Dedifferentiated amniotic fluid mesenchymal stem cell (primary cell): ENCODE results near the gene NKIRAS1.
A peak's percentile ranks its signal among the peaks of the same experiment; 100 is the strongest.
"Not testable (repeated sequence)": the region's sequence is repeated elsewhere in the genome, so short reads cannot be mapped to it uniquely, and the experiment has no call there.

Source experiments
- DNase-seq: peaks from one replicate; pipeline ENCODE4 v3.0.0-alpha.2; 2016; ENCODE audit errors: extremely low spot score

The NKIRAS1 gene

DNA sequence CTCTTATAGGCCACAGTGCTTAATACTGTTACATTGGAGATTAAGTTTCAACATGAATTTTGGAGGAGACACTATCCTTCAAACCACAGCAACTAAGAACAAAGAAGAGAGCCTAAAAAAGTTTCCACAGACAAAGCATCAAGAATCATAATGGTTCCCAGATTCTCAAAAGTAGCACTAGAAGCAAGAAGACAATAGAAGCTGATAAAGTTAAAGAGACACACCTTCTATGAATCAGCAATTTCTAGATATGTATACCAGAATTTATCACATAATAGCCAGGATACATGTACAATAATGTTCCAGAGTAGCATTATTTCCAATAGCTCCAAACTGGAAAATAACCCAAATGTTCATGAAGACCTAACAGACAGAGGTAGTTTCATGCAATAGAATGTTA is 12.2 kb downstream of the NKIRAS1 start:
- no peak for DNase-seq

DNA sequence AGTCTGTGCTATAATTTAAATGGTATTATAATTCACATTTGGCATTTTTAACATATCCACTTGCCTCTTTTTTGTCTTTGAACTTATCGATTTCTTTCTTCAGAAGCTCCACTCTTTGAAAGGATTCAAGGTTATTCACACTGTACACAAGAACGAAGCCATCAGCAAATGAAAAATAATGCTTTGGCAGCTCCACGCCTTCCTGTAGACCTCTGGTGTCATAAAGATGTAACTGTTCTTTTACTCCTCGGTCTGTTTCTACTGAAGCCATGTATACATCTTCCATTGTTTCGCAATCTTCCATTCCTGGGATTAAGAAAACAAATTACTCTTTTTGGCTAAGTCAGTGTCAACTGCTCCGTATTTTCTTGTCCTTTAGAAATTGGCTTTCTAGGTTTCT is 16.0 kb downstream of the NKIRAS1 start:
- DNase-seq: no peak

DNA sequence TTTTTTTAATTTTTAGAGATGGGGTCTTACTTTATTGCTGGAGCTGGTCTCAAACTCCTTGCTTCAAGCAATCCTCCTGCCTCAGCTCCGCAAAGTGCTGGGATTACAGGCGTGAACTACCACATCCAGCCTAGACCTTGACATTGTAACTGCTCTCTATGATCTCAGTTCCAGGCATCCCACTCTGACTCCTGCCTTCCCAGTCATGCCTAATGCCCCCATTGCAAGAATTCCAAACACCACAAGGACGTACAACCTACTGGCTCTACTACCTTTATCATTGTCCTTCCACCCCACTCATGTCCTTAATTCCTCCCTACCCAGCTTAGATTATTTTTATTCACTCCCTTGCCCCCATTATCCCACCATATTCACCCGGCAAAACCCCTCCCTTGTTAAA is 21.6 kb downstream of the NKIRAS1 start:
- DNase-seq: no peak

DNA sequence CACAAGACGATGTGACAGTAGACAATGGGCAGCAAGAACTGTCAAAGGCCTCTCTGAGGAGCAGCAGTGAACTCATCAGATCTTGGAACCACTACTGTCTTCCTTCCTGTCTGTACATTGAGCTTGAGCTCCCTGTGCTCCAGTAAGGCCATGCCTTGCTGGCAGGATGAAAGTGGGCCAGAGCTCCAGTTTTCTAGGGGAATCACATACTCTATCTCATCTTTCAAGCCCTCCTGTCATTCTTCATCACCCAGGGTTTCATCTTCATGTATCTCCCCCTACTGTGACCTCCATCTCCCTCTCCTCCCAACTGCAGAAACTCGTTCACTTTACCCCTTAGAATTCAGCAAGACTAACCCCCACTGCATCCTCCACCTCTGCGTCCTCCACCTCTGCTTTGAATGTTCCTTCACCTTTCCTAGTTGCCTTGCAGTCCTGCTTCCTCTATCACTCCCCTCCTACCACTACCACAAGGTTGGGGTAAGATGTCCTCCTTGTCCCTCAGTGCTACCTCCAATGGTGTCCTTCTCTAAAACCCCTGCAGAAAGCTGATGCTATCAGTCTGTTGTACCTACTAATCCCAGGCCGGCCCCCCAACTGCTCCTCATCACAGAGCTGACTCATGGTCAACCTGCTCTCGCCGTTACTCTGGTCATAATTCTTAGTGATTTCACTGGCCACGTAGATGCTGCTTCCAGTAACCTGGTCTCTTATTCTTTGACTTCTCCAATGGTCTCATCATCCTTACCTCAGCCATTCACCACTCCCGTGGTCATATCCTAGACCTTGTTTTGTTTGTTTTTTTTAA is 22.3 kb downstream of the NKIRAS1 start:
- no peak for DNase-seq

DNA sequence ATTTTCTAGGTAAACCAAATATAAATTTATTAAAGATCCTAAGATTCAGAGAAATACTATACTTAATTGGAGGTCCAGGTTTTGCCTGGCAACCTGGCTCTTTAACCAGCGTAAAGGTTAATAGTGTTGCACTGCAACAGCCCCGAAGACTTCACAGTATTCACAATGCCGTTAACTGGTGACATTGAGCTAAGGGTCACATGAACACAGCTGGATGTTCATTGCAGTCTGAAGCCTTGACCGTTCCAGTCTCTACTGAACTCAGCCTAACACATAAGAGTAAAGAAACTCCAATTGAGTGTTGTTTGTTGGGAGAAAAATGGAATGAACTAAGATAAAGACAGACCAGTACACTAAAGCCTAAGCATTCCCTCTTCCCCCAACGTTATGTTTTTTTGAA is 26.8 kb downstream of the NKIRAS1 start:
- DNase-seq: no peak

DNA sequence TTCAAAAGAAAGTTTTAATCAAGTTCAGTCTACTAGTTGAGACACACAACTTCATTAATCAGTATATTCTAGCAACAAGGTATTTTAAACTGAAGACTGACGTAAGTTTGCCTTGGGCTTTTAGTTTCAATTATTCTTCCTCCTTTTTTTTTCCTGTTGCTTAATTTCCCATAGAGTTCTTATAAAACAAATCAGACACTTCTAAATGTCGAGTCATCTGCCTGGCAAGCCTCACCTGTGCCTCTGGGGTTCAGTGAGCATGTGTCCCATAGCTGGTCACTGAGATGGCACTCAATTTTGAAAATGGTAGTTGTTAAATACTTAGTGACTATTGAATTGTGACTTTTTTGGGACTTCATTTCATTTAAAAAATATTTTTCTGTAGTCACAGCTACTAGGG is 27.4 kb downstream of the NKIRAS1 start:
- DNase-seq: no peak

DNA sequence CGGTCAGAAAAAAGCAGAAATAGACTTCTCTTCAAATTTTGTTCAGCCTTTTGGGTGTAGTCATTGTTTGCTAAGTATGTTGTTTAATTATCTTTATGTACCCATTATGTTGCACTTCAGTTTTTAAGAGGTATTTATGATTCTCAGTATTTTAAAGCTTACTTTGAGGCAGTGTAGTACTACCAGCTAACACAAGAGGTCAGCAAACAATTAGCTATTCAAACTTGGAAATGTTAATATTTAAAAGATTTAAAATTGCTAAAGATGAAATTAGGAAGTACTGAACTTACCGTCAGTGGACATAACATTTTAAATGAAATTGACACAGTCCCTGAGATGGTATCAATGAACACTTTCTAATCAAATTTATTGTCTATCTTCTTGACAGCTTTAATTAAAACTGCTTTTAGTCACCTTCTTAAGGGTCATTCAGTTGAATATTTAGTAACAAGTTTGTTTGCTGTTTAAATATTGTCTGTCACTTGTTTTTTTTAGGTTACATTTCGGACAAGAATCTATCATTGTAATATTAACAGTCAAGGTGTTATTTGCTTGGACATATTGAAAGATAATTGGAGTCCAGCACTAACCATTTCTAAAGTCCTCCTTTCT is 28.1 kb downstream of the NKIRAS1 start:
- DNase-seq: peak; percentile 37

DNA sequence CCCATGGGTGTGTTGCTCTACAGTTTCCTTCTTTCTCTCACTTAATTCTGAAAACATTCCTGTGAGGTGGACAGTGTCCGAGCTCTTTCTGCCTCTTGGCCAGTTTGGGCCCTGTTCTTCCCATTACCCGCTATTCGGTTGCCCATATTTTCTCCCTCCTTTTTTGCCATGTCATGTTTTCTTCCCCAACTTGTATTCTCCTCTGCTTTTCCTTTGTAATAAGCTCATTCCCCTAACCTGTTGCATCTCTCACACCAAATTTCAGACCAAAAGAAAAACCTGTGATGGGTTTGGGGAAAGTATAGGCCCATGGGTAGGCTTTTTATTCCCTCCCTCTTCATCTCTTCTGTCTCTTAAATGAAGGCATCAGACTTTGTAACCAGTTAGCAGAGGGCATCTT is 30.5 kb downstream of the NKIRAS1 start:
- no peak for DNase-seq

DNA sequence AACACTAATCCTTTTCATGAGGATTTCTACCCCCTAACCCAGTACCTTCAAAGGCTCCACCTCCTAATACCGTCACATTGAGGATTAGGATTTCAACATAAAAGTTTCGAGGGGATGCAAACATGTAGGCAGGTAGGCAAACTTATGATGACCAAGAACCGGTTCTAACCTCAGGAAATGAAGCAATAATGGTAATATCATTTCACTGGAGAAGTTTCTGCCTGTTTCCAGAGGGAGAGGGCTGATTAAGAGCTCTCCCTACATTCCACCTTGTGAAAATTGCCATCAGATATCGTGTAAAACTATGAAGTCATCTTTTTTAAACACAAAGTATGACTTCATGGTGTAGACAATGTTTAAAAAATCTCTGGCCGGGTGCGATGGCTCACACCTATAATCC is 31.6 kb downstream of the NKIRAS1 start:
- DNase-seq: no peak

DNA sequence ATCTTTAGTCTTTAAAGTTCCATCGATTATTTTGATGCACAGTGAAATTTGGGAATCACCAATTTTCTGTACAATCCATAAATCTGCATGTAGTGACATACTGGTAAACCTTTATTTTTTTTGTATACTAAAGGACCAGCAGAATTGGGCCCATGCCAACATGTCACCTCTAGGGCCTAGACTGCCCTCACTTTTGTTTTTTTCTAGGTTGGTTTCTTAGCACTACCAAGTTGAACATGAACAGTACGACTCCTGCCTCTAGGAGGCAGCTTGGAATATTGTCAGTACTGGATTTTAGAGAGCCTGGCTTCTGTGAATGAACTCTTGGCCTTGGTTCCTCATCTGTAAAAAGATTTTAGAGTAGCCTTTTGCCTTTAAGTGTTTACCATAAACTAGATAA is 32.3 kb downstream of the NKIRAS1 start:
- no peak for DNase-seq

DNA sequence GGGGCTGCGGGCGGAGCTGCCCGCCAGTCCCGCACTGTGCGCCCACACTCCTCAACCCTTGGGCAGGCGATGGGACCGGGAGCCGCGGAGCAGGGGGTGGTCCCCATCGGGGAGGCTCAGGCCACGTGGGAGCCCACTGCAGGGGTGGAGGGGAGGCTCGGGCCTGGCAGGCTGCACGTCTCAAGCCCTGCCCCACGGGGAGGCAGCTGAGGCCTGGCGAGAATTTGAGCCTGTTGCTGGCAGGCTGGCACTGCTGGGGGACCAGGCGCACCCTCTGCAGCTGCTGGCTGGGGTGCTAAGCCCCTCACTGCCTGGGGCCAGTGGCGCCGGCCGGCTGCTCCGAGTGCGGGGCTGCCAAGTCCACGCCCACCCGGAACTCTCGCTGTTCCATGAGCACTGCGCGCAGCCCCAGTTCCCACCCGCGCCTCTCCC is 34.3 kb downstream of the NKIRAS1 start:
- DNase-seq: no peak

DNA sequence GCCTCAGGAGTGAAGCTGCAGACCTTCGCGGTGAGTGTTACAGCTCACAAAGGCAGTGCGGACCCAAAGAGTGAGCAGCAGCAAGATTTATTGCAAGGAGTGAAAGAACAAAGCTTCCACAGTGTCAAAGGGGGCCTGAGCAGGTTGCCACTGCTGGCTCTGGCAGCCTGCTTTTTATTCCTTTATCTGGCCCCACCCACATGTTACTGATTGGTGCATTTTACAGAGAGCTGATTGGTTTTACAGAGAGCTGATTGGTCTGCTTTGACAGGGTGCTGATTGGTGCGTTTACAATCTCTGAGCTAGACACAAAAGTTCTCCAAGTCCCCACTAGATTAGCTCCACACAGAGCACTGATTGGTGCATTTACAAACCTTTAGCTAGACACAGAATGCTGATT is 34.8 kb downstream of the NKIRAS1 start:
- not testable (repeated sequence) for DNase-seq

DNA sequence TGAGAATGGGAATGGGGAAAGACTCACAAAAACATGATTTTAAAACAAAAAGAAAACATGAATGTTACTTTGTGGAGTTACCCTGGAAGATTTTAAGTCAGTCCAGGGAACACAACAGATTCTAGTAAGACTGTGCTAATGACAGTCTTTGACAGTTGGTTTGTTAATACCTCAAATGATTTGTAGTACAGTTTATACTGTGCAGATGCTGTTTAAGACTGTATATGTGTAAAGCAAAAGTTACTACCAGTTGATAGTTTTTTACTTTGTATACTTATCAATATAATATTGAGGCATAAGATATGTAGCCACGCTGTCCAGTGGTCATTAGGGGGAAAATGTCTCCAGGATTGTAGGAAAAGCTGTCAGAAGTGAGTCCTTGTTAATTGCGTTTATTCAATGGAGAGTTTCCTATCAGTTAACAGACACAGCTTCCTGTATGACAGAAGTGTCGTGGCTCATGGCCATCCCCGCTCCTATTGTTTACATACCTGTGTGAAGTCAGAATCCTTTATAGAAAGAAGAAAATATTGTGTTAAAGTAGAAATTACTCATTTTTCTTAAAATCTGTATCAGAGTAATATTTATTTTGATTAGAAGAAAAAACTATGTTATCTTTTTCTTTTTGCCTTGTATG is 36.0 kb downstream of the NKIRAS1 start:
- no peak for DNase-seq

DNA sequence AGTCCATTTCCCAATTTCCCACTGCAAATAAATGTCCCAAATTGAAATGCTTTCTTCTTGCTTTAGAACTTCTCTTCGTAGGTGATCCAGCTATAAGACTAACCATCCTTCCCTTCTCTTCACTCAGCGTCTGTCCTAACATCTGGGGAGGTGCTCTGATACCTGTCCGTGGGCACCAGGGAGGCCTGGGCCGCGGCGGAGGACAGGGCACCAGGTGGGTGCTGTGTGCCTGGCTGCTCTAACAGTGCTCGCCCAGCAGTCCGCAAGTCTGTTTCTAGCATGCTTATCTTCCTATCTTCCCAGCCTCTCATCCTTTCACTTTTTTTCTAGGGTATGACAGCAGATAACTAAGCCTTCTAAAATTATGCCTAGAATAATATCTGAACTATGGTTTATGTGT is 37.3 kb downstream of the NKIRAS1 start:
- no peak for DNase-seq

DNA sequence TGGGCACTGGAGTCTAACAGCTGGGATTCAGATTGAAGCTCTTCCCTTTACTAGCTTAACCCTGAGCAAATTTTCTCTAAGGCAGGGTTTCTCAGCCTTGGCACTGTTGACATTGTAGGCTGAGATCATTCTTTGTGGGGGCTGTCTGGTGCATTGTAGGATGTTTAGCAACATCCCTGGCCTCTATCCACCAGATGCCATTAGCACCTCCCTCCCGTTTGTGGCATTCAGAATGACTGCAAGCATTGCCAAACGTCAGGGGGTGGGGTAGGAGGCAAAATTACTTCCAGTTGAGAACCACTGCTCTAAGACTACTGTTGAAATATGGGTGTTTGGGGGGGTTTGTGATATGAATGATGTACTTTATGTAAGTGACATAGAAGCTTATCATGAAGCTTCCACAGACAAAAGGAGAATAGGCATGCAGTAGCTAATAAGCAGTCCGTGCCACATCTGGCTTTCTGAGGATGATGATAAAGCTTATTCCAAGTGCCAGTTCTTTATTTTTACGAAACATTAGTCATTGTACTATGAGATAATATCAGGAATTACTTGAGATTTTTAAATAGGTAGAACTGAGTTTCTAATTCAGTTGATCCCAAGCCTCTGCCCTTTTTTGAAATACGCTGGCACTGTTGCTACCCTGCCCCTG is 39.3 kb downstream of the NKIRAS1 start:
- peak; percentile 74 for DNase-seq

DNA sequence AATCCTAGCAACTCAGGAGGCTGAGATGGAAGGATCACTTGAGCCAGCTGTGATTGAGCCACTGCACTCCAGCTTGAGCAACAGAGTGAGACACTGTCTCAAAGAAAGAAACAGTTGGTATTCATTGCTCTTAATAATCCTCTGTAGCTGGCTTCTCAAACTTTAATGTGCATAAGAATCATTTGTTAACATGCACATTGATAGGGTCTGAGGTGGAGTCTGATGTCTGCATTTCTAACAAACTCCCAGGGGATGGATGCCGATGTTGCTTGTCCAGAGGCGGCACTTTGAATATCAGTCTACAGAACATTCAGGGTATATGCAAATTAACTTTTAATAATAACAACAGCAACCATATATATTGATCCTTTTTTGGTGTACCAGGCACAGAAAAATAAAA is 39.9 kb downstream of the NKIRAS1 start:
- DNase-seq: no peak

DNA sequence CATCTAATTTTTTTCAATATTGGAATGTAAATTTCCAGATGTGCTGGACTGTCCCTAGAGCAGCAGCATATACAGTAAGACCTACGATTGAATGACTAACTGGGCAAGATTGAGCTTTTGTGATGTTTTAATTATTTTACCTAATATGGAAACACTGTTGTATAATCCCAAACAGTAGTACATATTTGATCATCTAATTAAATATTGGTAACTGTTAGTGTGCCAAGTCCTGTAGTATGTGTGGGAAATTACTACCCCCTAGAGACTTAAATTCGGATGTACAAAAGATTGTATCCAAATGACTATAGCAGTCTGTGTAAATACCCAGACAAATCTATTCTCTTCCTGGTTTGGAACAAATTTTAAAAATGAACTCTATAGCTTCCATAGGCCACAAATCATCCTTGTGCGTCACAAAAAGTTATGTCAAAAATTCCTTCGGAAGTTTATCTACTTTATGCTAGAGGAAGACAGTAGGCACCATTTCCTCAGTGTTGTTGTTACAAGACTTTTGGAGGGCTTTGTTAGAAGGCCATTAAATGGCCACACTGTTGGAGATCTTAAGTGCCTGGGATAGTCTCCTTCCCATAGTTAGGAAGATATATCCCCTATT is 41.6 kb downstream of the NKIRAS1 start:
- DNase-seq: no peak

DNA sequence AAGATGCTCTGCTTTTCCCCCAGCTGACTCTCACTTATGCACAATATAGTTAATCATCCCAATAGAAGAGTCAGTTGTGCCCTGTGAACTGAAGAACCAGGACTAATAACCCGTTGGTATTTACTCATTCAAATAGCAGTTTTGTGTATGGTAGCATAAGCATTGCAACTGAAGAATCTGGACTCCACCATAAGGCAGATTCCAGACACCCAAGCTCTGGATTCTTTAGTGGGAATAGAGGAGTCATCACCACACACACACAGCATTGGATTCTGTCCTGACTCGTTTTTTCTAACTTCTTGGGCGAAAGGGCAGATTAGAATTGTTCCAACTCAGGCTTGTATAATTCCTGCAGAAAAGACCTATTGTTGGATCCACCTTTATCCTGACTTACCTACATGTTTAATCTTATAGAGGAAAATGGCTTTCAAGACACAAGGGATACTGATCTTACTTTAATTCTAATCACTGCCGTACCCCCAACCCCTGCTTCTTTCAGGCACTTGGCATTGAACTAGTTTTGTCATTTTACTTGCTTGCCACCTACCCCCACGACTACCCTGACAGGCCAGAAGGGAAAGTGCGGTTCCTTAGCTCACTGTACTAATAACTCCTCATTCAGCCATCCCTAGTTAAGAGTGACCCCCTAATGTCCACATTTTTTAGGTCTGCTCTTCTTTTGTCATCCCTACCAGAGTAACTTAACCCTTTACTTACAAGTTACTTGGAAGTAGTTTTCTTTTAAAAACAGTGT is 42.3 kb downstream of the NKIRAS1 start:
- DNase-seq: peak; percentile 34

DNA sequence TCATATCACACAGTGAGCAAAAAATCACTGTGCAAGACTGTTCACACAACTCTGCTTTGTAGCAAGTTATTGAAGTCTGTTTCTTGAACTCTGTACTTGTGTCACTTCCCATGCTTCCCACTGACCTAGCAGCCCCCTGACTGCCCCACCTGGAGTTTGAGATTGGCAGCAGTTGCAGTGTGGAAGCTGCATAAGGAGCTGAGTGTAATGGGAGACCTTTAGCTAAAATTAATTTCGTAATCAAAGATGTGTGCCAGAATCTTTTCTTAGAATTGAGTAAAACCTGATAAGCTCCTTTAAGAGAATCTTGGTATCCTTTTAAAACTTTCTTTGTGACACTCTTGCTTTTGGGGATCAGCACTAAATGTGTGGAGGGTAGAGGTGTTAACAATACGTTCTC is 42.8 kb downstream of the NKIRAS1 start:
- DNase-seq: no peak

DNA sequence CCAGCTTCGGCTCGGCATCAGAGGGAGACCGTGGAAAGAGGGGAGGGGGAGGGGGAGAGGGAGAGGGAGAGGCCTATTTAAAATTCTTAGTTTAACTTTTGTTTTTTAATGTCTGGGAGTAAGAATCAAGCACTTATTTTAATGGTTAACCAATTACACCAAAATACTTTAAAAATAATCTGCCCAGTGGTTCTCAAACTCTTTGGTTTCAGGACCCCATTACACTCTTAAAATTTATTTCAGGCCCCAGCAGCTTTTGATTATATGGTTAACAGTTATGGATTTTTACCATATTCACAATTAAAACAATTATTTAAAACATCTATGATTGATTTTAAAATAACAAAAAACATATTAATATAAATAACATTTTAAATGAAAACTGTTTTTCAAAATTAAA is 44.5 kb downstream of the NKIRAS1 start:
- DNase-seq: no peak

DNA sequence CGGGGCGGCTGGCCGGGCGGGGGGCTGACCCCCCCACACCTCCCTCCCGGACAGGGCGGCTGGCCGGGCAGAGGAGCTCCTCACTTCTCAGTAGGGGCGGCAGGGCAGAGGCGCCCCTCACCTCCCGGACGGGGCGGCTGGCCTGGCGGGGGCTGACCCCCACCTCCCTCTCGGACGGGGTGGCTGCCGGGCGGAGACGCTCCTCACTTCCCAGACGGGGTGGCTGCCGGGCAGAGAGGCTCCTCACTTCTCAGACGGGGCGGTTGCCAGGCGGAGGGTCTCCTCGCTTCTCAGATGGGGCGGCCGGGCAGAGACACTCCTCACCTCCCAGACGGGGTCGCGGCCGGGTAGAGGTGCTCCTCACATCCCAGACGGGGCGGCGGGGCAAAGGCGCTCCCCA is 45.4 kb downstream of the NKIRAS1 start:
- DNase-seq: not testable (repeated sequence)
